SK-N-SH (cell line): ENCODE data around the gene TFAP2B. TPM values are rescaled to one million over a fixed set of nuclear protein-coding genes. Genes with fewer than 3 reads are reported as not detected.

Experiments used
- CTCF ChIA-PET: fragments of 300-600, 350-600 bp; formaldehyde crosslinking; extraction: SDS; loops from one replicate; lab custom pipeline; 2021; lab: Yijun Ruan, JAX
- POLR2A ChIA-PET: fragments of 350-600 bp; sonication (Branson Sonifier 250); formaldehyde crosslinking; extraction: SDS; loops from one replicate; lab custom pipeline; 2020; ENCODE audit warnings: antibody characterized with exemption, inconsistent platforms; lab: Yijun Ruan, JAX
- DNase-seq: peaks from one replicate; pipeline ENCODE4 v3.0.0; 2012
- H2AFZ ChIP-seq: fragments of 200-600 bp; sonication (generic); 2 replicates; pipeline ENCODE4 v1.8.1; 2016; ENCODE audit warnings: antibody characterized with exemption, mild to moderate bottlenecking, low read depth
- H3F3A ChIP-seq: fragments of 200-600 bp; sonication (generic); replicated peaks from 2 replicates; pipeline ENCODE3; 2016; ENCODE audit warnings: antibody characterized with exemption, mild to moderate bottlenecking; ENCODE audit not compliant: insufficient read depth
- H3K27ac ChIP-seq, 2 experiments: fragments of 200-500 bp in 1 of 2; fragments of 200-600 bp in 1 of 2; sonication (Bioruptor generic) in 1 of 2; sonication (generic), shearing (Covaris generic) in 1 of 2; 2 replicates each; pipeline versions ENCODE4 v1.5.1 to v1.6.1; 2014 to 2016; ENCODE audit warnings: low read depth in 2 of 2, inconsistent platforms in 1 of 2, low read length in 1 of 2, mild to moderate bottlenecking in 1 of 2, mixed read lengths in 1 of 2
- H3K27me3 ChIP-seq: fragments of 200-600 bp; sonication (generic), shearing (Covaris generic); 2 replicates; pipeline ENCODE4 v1.6.1; 2016; ENCODE audit warnings: mixed run types; ENCODE audit not compliant: insufficient read depth
- H3K36me3 ChIP-seq, 2 experiments: fragments of 200-500 bp in 1 of 2; fragments of 200-600 bp in 1 of 2; sonication (Bioruptor generic) in 1 of 2; sonication (generic) in 1 of 2; replicated peaks in 1 of 2; 2 replicates each; pipeline versions ENCODE3 to v1.5.1; 2014 to 2016; ENCODE audit warnings: low read length in 1 of 2, mild to moderate bottlenecking in 1 of 2; ENCODE audit not compliant: insufficient read depth in 2 of 2, control insufficient read depth in 1 of 2
- H3K4me1 ChIP-seq, 2 experiments: fragments of 200-500 bp in 1 of 2; fragments of 200-600 bp in 1 of 2; sonication (Bioruptor generic) in 1 of 2; sonication (generic), shearing (Covaris generic) in 1 of 2; 2 replicates each; pipeline versions ENCODE4 v1.5.1 to v1.6.1; 2014 to 2016; ENCODE audit warnings: low read depth in 1 of 2, low read length in 1 of 2, mixed run types in 1 of 2; ENCODE audit not compliant: insufficient read depth in 2 of 2, control insufficient read depth in 1 of 2
- H3K4me2 ChIP-seq: fragments of 200-600 bp; sonication (generic), shearing (Covaris generic); 2 replicates; pipeline ENCODE4 v1.6.1; 2017; ENCODE audit warnings: mixed run types
- H3K4me3 ChIP-seq, 2 experiments: fragments of 200-500 bp in 1 of 2; fragments of 200-600 bp in 1 of 2; sonication (Bioruptor generic) in 1 of 2; sonication (generic), shearing (Covaris generic) in 1 of 2; 2 replicates each; pipeline versions ENCODE4 v1.5.1 to v1.8.1; 2014 to 2016; ENCODE audit warnings: low read depth in 2 of 2, inconsistent platforms in 1 of 2, low read length in 1 of 2, mild to moderate bottlenecking in 1 of 2, mixed read lengths in 1 of 2, moderate library complexity in 1 of 2
- H3K79me2 ChIP-seq: fragments of 200-600 bp; sonication (generic); 2 replicates; pipeline ENCODE4 v1.8.1; 2017; ENCODE audit warnings: mild to moderate bottlenecking; ENCODE audit not compliant: insufficient read depth
- H3K9ac ChIP-seq: fragments of 200-600 bp; sonication (generic); 2 replicates; pipeline ENCODE4 v1.6.1; 2017; ENCODE audit warnings: mixed run types
- H3K9me2 ChIP-seq: fragments of 200-600 bp; sonication (generic); 2 replicates; pipeline ENCODE4 v1.6.1; 2017; ENCODE audit warnings: mixed run types
- H3K9me3 ChIP-seq: fragments of 200-600 bp; sonication (generic); 2 replicates; pipeline ENCODE4 v1.6.1; 2017; ENCODE audit warnings: mixed run types, mild to moderate bottlenecking, moderate library complexity
- H4K20me1 ChIP-seq: fragments of 200-600 bp; sonication (generic); 2 replicates; pipeline ENCODE4 v1.6.1; 2017; ENCODE audit warnings: mild to moderate bottlenecking, mixed run types; ENCODE audit not compliant: insufficient read depth
- EZH2phosphoT487 ChIP-seq: fragments of 200-600 bp; sonication (generic); IDR thresholded peaks from 2 replicates; pipeline ENCODE4 v1.6.1; 2017; ENCODE audit warnings: low read depth, mixed run types, mild to moderate bottlenecking, antibody characterized with exemption, moderate library complexity, borderline replicate concordance
- GABPA ChIP-seq: IDR thresholded peaks from 2 replicates; pipeline ENCODE4 v1.4.0; 2012; ENCODE audit warnings: low read depth, mild to moderate bottlenecking
- GATA2 ChIP-seq: sonication (generic); formaldehyde crosslinking; IDR thresholded peaks from 2 replicates; pipeline ENCODE4 v1.5.0; 2020; ENCODE audit warnings: mild to moderate bottlenecking, missing genetic modification reagents
- MXI1 ChIP-seq: IDR thresholded peaks from 2 replicates; pipeline ENCODE4 v1.6.1; 2012; ENCODE audit warnings: mild to moderate bottlenecking, low read depth, low read length, improper control_type of control experiment
- NFIC ChIP-seq: IDR thresholded peaks from 2 replicates; pipeline ENCODE4 v1.4.0; 2012; ENCODE audit warnings: borderline replicate concordance
- RAD21 ChIP-seq: IDR thresholded peaks from 2 replicates; pipeline ENCODE4 v1.6.1; 2012; ENCODE audit warnings: mild to moderate bottlenecking, low read length
- TCF12 ChIP-seq: IDR thresholded peaks from 2 replicates; pipeline ENCODE4 v1.4.0; 2012
- WGBS: methylation state at CpG from one replicate; pipeline ENCODE4 v1.1.6; 2017; ENCODE audit warnings: low lambda C conversion rate; 5-methylcytosine and 5-hydroxymethylcytosine counted together
- polyA plus RNA-seq, 3 experiments: library from polyadenylated mRNA; depleted of rRNA; stranded (reverse); fragments of >200 nt; gene quantifications; 2 replicates each; pipeline ENCODE4 v1.2.3, GENCODE V29; 2012
- TF ChIP-seq, protein P1 (sequence below): IDR thresholded peaks from 2 replicates; pipeline ENCODE4 v1.4.0; 2012; ENCODE audit warnings: low read depth
- TF ChIP-seq, protein P2 (sequence below): IDR thresholded peaks from 2 replicates; pipeline ENCODE4 v1.6.1; 2012; ENCODE audit warnings: mild to moderate bottlenecking, low read depth, low read length, moderate library complexity
- TF ChIP-seq, protein P3 (sequence below): fragments of 150-350 bp; IDR thresholded peaks from 2 replicates; pipeline ENCODE4 v1.6.1; 2017; ENCODE audit warnings: antibody characterized with exemption, low read length, low read depth, borderline replicate concordance

TFAP2B gene
- polyA plus RNA-seq, 1 of the 3 experiments (the other 2 are of a cell fraction) = 1.1 TPM

DNA sequence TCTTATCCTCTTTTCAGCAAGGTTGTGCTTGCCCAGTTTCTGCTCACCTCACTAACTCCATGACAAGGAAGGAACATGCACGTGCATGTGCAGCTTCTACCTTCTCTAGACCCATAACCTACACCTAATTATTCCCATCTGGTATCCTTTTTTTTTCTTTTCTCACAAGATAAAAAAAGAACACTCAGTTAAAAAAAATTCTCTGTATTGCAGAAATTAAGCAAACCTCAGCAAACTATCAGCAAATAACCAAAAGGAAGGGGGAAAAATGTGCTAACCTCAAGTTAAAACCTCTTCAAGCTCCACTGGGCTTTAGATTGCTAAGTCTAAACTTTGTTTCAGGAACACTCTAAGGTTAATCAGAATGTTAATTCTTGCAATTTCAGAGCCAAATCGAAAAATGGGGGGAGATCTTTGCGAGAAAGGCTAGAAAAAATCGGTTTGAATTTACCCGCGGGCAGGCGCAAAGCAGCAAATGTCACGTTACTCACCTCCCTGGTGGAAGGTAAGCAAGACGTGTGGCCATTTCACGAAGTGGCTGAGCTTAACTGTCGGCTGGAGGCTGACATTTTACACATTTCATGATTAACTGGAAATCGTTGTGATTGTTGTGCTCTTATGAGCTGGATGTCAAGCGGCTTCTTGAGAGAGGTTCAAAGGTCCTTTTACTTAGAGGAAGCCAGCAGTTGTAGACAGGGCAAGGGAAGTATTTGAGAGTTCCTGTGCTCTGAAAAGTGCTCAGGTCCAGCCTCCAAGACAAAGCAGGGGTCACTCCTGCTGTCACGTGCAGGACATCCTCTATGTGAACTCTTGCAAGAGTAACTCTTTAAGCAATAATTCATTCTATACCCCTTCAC is 19.1 kb downstream of the TFAP2B start:
- H3K36me3 ChIP-seq = peaks cover 0 to 67% of the 10 kb centered on the region in 2 experiments
- no peaks in the 10 kb centered on the region for H3K27me3 ChIP-seq
- H3K9ac ChIP-seq = no peak overlapping the region
- ChIA-PET POLR2A (interaction anchor here (1.0 to 1.5 kb wide), 2 partner anchors 8 to 13 kb away, joined by 3 to 4 read pairs; no protein-coding TSS in a partner anchor), CTCF (interaction anchor here (0.6 to 1.0 kb wide), 3 partner anchors 9 to 543 kb away, joined by 3 to 4 read pairs (median 4); no protein-coding TSS in a partner anchor)
- H3F3A ChIP-seq = no peaks in the 10 kb centered on the region
- no peak for DNase-seq
- peaks cover 0 to 45% of the 10 kb centered on the region in 2 experiments; a peak in 2 of 4 replicates for H3K4me1 ChIP-seq
- H3K9me2 ChIP-seq = no peaks in the 10 kb centered on the region
- TF ChIP-seq, protein P1, sequence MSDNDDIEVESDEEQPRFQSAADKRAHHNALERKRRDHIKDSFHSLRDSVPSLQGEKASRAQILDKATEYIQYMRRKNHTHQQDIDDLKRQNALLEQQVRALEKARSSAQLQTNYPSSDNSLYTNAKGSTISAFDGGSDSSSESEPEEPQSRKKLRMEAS = no peak
- TF ChIP-seq EZH2phosphoT487 (no peak), GATA2 (CRISPR knock-in tag) (no peak), NFIC (no peak), GABPA (no peak), TCF12 (no peak), MXI1 (no peak), RAD21 (no peak)
- TF ChIP-seq, protein P2, sequence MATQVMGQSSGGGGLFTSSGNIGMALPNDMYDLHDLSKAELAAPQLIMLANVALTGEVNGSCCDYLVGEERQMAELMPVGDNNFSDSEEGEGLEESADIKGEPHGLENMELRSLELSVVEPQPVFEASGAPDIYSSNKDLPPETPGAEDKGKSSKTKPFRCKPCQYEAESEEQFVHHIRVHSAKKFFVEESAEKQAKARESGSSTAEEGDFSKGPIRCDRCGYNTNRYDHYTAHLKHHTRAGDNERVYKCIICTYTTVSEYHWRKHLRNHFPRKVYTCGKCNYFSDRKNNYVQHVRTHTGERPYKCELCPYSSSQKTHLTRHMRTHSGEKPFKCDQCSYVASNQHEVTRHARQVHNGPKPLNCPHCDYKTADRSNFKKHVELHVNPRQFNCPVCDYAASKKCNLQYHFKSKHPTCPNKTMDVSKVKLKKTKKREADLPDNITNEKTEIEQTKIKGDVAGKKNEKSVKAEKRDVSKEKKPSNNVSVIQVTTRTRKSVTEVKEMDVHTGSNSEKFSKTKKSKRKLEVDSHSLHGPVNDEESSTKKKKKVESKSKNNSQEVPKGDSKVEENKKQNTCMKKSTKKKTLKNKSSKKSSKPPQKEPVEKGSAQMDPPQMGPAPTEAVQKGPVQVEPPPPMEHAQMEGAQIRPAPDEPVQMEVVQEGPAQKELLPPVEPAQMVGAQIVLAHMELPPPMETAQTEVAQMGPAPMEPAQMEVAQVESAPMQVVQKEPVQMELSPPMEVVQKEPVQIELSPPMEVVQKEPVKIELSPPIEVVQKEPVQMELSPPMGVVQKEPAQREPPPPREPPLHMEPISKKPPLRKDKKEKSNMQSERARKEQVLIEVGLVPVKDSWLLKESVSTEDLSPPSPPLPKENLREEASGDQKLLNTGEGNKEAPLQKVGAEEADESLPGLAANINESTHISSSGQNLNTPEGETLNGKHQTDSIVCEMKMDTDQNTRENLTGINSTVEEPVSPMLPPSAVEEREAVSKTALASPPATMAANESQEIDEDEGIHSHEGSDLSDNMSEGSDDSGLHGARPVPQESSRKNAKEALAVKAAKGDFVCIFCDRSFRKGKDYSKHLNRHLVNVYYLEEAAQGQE = no peak
- TF ChIP-seq, protein P3, sequence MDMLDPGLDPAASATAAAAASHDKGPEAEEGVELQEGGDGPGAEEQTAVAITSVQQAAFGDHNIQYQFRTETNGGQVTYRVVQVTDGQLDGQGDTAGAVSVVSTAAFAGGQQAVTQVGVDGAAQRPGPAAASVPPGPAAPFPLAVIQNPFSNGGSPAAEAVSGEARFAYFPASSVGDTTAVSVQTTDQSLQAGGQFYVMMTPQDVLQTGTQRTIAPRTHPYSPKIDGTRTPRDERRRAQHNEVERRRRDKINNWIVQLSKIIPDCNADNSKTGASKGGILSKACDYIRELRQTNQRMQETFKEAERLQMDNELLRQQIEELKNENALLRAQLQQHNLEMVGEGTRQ = no peak
- H3K79me2 ChIP-seq = no peaks in the 10 kb centered on the region
- no peak overlapping the region for H3K4me3 ChIP-seq
- no peak overlapping the region for H3K4me2 ChIP-seq
- no peaks in the 10 kb centered on the region for H4K20me1 ChIP-seq
- no peak overlapping the region; a peak in 2 of 4 replicates for H3K27ac ChIP-seq
- no peak overlapping the region for H2AFZ ChIP-seq
- WGBS = 57% methylated on average over 14 of the region's 14 CpGs
- no peaks in the 10 kb centered on the region for H3K9me3 ChIP-seq
